ENCODE data around the gene EFEMP1.

DNA sequence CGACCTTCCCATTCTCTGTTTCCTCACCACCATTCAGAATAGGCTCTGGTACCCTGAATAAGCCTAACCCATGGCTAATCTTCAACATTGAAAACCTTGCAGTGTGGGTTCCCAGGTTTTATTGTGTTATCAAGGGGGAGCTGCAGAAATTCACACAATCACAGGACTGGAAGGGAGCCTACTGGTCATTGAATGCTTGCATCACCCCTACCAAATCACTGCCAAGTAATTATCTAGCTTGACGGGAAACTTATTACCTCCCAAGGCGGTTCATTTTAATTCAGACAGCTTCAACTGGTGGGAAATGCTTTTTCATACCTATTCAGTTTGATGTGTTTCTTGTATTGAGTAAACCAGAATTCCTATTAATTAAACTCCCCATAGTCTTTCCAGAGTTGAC lies 33.6 kb upstream of the EFEMP1 start:
- TF ChIP-seq, protein P1, sequence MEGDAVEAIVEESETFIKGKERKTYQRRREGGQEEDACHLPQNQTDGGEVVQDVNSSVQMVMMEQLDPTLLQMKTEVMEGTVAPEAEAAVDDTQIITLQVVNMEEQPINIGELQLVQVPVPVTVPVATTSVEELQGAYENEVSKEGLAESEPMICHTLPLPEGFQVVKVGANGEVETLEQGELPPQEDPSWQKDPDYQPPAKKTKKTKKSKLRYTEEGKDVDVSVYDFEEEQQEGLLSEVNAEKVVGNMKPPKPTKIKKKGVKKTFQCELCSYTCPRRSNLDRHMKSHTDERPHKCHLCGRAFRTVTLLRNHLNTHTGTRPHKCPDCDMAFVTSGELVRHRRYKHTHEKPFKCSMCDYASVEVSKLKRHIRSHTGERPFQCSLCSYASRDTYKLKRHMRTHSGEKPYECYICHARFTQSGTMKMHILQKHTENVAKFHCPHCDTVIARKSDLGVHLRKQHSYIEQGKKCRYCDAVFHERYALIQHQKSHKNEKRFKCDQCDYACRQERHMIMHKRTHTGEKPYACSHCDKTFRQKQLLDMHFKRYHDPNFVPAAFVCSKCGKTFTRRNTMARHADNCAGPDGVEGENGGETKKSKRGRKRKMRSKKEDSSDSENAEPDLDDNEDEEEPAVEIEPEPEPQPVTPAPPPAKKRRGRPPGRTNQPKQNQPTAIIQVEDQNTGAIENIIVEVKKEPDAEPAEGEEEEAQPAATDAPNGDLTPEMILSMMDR (conservative IDR thresholded peaks at IDR 0.05; ENCODE audit: low read length) = no peak
- TF ChIP-seq EZH2phosphoT487 (IDR thresholded peaks at IDR 0.05; ENCODE audit: borderline replicate concordance, low read depth, low read length) = no peak
